ENCODE results near the gene SLC6A18.
"Not testable (repeated sequence)": the region's sequence is repeated elsewhere in the genome, so short reads cannot be mapped to it uniquely, and the experiment has no call there.

The SLC6A18 gene

GRCh38 chr5:1265461-1266455, 40.6 kb downstream of the SLC6A18 start:
- H3K4me2 ChIP-seq (ENCODE audit: low read length) = no peak overlapping the region
- H3K36me3 ChIP-seq (ENCODE audit: control insufficient read depth, low read length) = peaks cover 69% of the 10 kb centered on the region
- no peak overlapping the region for H3K4me3 ChIP-seq (ENCODE audit: low read length)
- TF ChIP-seq CTCF (IDR thresholded peaks at IDR 0.05; ENCODE audit: low read depth, low read length, poor library complexity, severe bottlenecking) (no peak), EZH2phosphoT487 (IDR thresholded peaks at IDR 0.05; ENCODE audit: borderline replicate concordance, low read length) (no peak)
- H3K27me3 ChIP-seq (ENCODE audit: control insufficient read depth, low read length) = no peaks in the 10 kb centered on the region
- H3F3A ChIP-seq (ENCODE audit: control insufficient read depth, insufficient read depth) = no peaks in the 10 kb centered on the region
- no peaks in the 10 kb centered on the region for H3K9me3 ChIP-seq (ENCODE audit: control insufficient read depth, insufficient read depth, low read length)
- no peaks in the 10 kb centered on the region for H4K20me1 ChIP-seq (ENCODE audit: control insufficient read depth, insufficient read depth, low read depth, low read length)
- no peak overlapping the region for H3K27ac ChIP-seq (ENCODE audit: low read depth, low read length)
- H3K79me2 ChIP-seq (ENCODE audit: control insufficient read depth, low read length) = no peaks in the 10 kb centered on the region; the same call in 1 of the 2 replicates
- no peaks in the 10 kb centered on the region for H3K9me2 ChIP-seq (replicated peaks; ENCODE audit: control insufficient read depth, low read length)
- no peaks in the 10 kb centered on the region for H3K4me1 ChIP-seq (ENCODE audit: control insufficient read depth, low read length)

GRCh38 chr5:1266791-1267190, 41.6 kb downstream of the SLC6A18 start:
- Histone ChIP-seq H3K27me3 (ENCODE audit: control insufficient read depth, low read length) (no peaks in the 10 kb centered on the region), H3K4me3 (ENCODE audit: low read length) (no peak overlapping the region), H3K79me2 (ENCODE audit: control insufficient read depth, low read length) (no peaks in the 10 kb centered on the region; the same call in 1 of the 2 replicates), H4K20me1 (ENCODE audit: control insufficient read depth, insufficient read depth, low read depth, low read length) (no peaks in the 10 kb centered on the region), H3K27ac (ENCODE audit: low read depth, low read length) (no peak overlapping the region), H3F3A (ENCODE audit: control insufficient read depth, insufficient read depth) (no peaks in the 10 kb centered on the region), H3K9me2 (replicated peaks; ENCODE audit: control insufficient read depth, low read length) (no peaks in the 10 kb centered on the region), H3K9me3 (ENCODE audit: control insufficient read depth, insufficient read depth, low read length) (no peaks in the 10 kb centered on the region), H3K4me1 (ENCODE audit: control insufficient read depth, low read length) (no peaks in the 10 kb centered on the region), H3K36me3 (ENCODE audit: control insufficient read depth, low read length) (peaks cover 75% of the 10 kb centered on the region), H3K4me2 (ENCODE audit: low read length) (no peak overlapping the region)
- TF ChIP-seq EZH2phosphoT487 (IDR thresholded peaks at IDR 0.05; ENCODE audit: borderline replicate concordance, low read length) (no peak), CTCF (IDR thresholded peaks at IDR 0.05; ENCODE audit: low read depth, low read length, poor library complexity, severe bottlenecking) (no peak)

GRCh38 chr5:1267464-1267863, 42.3 kb downstream of the SLC6A18 start:
- not testable (repeated sequence) for H3K9me3 ChIP-seq (ENCODE audit: control insufficient read depth, insufficient read depth, low read length); H3K4me1 ChIP-seq (ENCODE audit: control insufficient read depth, low read length)

GRCh38 chr5:1268056-1268455, 42.9 kb downstream of the SLC6A18 start:
- no peak overlapping the region for H3K4me3 ChIP-seq (ENCODE audit: low read length)
- no peaks in the 10 kb centered on the region for H3K4me1 ChIP-seq (ENCODE audit: control insufficient read depth, low read length)
- H3K36me3 ChIP-seq (ENCODE audit: control insufficient read depth, low read length) = peaks cover 70% of the 10 kb centered on the region
- H3K9me2 ChIP-seq (replicated peaks; ENCODE audit: control insufficient read depth, low read length) = no peaks in the 10 kb centered on the region
- no peaks in the 10 kb centered on the region; the same call in 1 of the 2 replicates for H3K79me2 ChIP-seq (ENCODE audit: control insufficient read depth, low read length)
- no peak overlapping the region for H3K4me2 ChIP-seq (ENCODE audit: low read length)
- TF ChIP-seq EZH2phosphoT487 (IDR thresholded peaks at IDR 0.05; ENCODE audit: borderline replicate concordance, low read length) (no peak), CTCF (IDR thresholded peaks at IDR 0.05; ENCODE audit: low read depth, low read length, poor library complexity, severe bottlenecking) (no peak)
- H3K27me3 ChIP-seq (ENCODE audit: control insufficient read depth, low read length) = no peaks in the 10 kb centered on the region
- H3K27ac ChIP-seq (ENCODE audit: low read depth, low read length) = no peak overlapping the region
- H3F3A ChIP-seq (ENCODE audit: control insufficient read depth, insufficient read depth) = no peaks in the 10 kb centered on the region
- H4K20me1 ChIP-seq (ENCODE audit: control insufficient read depth, insufficient read depth, low read depth, low read length) = no peaks in the 10 kb centered on the region
- no peaks in the 10 kb centered on the region for H3K9me3 ChIP-seq (ENCODE audit: control insufficient read depth, insufficient read depth, low read length)

More at GRCh38 chr5:1267464-1267863, 42.3 kb downstream of the SLC6A18 start:
- not testable (repeated sequence) for H3K4me2 ChIP-seq (ENCODE audit: low read length); H3K27ac ChIP-seq (ENCODE audit: low read depth, low read length); H3K4me3 ChIP-seq (ENCODE audit: low read length); H3K27me3 ChIP-seq (ENCODE audit: control insufficient read depth, low read length); H4K20me1 ChIP-seq (ENCODE audit: control insufficient read depth, insufficient read depth, low read depth, low read length); H3F3A ChIP-seq (ENCODE audit: control insufficient read depth, insufficient read depth); H3K79me2 ChIP-seq (ENCODE audit: control insufficient read depth, low read length); H3K9me2 ChIP-seq (replicated peaks; ENCODE audit: control insufficient read depth, low read length)
- H3K36me3 ChIP-seq (ENCODE audit: control insufficient read depth, low read length) = peaks cover 73% of the 10 kb centered on the region
